ENCODE measurements around the gene HIPK4. TPM values are rescaled to one million over a fixed set of nuclear protein-coding genes. Genes with fewer than 3 reads are reported as not detected.
A peak's percentile ranks its signal among the peaks of the same experiment; 100 is the strongest.

The HIPK4 gene
- polyA plus RNA-seq, 2 of the 4 experiments (the other 2 are of a cell fraction): 0.18 to 0.25 TPM

DNA sequence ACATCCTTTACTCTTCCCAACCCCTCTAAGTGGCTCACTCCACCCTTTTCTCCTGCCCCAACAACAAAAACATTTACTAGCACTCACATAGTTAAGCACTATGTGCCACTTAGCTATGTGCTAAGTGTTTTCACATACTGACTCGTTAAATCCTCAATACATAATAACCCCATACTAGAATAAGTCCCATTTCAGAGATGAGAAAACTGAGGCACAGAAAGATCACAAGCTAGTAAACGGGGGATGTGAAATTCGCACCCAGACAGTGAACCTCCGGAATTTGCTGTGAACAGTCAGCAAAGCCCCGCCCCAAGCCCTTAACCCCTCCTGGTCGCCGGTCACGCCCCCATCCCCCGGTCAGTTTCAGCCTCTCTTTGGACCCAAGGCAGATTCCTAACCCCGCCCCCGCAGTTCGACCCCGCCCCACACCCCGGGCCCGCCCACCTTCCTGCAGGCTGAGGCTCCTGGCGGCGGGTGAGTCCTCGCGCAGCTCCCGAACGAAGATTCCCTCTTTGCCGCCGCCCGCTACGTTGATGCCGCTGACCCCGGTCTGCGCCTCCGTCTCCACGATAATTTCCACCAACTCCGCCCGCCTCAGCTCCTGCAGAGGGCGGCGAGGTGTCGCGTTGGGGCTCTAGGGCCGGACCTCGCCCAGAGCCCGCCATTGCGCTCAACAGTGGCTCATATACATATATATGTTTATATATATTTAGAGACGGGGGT is 13.4 kb upstream of the HIPK4 start:
- peak; percentile 98 to 100 for DNase-seq (ENCODE audit: low read depth in 1 of 2, low spot score in 1 of 2)
- peak; percentile 83 to 92 for ATAC-seq
- Histone ChIP-seq H3K4me1 (peaks cover 10% of the 10 kb centered on the region), H3K9me3 (no peaks in the 10 kb centered on the region), H3K4me3 (peak overlapping the region; percentile 61), H3K27ac (peak overlapping the region; percentile 66 to 84), H3K4me2 (peak overlapping the region; percentile 85)
- WGBS (ENCODE audit: missing lambda C conversion rate): 2% methylated on average over 31 of the region's 41 CpGs
- CTCF ChIA-PET: interaction anchor here (0.6 to 14.6 kb wide), 18 partner anchors 8 to 167 kb away, joined by 3 to 240 read pairs (median 4); partner anchors contain the start of genes PRX and SERTAD3
- POLR2A ChIA-PET: interaction anchor here (0.6 to 3.0 kb wide), 12 partner anchors 10 to 99 kb away, joined by 3 to 27 read pairs (median 6); partner anchors contain the start of genes BLVRB, C19orf47, PLD3 and PRX
- peak; percentile 83 for FAIRE-seq
- TF ChIP-seq HOXA7 (CRISPR knock-in tag; IDR thresholded peaks at IDR 0.05) (peak; percentile 73; the same call in 1 of the 2 replicates), CHD4 (IDR thresholded peaks at IDR 0.05; ENCODE audit: borderline replicate concordance) (peak; percentile 91), RFX5 (IDR thresholded peaks at IDR 0.05) (peak; percentile 39; the same call in 1 of the 2 replicates), JUN (IDR thresholded peaks at IDR 0.05) (peak in 1 of 2 experiments; percentile 30; a peak in 1 of 5 replicates), CHD2 (IDR thresholded peaks at IDR 0.05; ENCODE audit: low read length, partially characterized antibody) (no peak), KDM1A (IDR thresholded peaks at IDR 0.05; ENCODE audit: low read depth) (peak; percentile 95), BHLHE40 (IDR thresholded peaks at IDR 0.05; ENCODE audit: low read depth, low read length) (no peak), FOSB (CRISPR knock-in tag; IDR thresholded peaks at IDR 0.05) (0 out of 2 replicates have a peak, but pooled peaks have one; percentile 71), POLR2A (IDR thresholded peaks at IDR 0.05; ENCODE audit: low read length) (peak; percentile 57), HOXB5 (CRISPR knock-in tag; IDR thresholded peaks at IDR 0.05) (peak; percentile 85), ZNF302 (CRISPR knock-in tag; IDR thresholded peaks at IDR 0.05) (no peak), MYC (IDR thresholded peaks at IDR 0.05; ENCODE audit: borderline replicate concordance, low read length) (peak; percentile 46; the same call in 1 of the 2 replicates), SMC3 (IDR thresholded peaks at IDR 0.05) (no peak; the same call in 2 of the 3 replicates), HOXB13 (CRISPR knock-in tag; IDR thresholded peaks at IDR 0.05; ENCODE audit: low read depth) (0 out of 2 replicates have a peak, but pooled peaks have one; percentile 37), GATA3 (IDR thresholded peaks at IDR 0.05; ENCODE audit: borderline replicate concordance) (no peak; the same call in 1 of the 2 replicates), EHF (CRISPR knock-in tag; IDR thresholded peaks at IDR 0.05) (no peak), RCOR1 (IDR thresholded peaks at IDR 0.05; ENCODE audit: low read depth, low read length) (peak; percentile 93; the same call in 1 of the 2 replicates)
- TF ChIP-seq, protein P1, sequence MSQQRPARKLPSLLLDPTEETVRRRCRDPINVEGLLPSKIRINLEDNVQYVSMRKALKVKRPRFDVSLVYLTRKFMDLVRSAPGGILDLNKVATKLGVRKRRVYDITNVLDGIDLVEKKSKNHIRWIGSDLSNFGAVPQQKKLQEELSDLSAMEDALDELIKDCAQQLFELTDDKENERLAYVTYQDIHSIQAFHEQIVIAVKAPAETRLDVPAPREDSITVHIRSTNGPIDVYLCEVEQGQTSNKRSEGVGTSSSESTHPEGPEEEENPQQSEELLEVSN (IDR thresholded peaks at IDR 0.05; ENCODE audit: borderline replicate concordance, low read depth): peak; percentile 91
- TF ChIP-seq, protein P2, sequence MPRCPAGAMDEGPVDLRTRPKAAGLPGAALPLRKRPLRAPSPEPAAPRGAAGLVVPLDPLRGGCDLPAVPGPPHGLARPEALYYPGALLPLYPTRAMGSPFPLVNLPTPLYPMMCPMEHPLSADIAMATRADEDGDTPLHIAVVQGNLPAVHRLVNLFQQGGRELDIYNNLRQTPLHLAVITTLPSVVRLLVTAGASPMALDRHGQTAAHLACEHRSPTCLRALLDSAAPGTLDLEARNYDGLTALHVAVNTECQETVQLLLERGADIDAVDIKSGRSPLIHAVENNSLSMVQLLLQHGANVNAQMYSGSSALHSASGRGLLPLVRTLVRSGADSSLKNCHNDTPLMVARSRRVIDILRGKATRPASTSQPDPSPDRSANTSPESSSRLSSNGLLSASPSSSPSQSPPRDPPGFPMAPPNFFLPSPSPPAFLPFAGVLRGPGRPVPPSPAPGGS (IDR thresholded peaks at IDR 0.05): peak; percentile 48; the same call in 1 of the 3 replicates
- TF ChIP-seq, protein P3, sequence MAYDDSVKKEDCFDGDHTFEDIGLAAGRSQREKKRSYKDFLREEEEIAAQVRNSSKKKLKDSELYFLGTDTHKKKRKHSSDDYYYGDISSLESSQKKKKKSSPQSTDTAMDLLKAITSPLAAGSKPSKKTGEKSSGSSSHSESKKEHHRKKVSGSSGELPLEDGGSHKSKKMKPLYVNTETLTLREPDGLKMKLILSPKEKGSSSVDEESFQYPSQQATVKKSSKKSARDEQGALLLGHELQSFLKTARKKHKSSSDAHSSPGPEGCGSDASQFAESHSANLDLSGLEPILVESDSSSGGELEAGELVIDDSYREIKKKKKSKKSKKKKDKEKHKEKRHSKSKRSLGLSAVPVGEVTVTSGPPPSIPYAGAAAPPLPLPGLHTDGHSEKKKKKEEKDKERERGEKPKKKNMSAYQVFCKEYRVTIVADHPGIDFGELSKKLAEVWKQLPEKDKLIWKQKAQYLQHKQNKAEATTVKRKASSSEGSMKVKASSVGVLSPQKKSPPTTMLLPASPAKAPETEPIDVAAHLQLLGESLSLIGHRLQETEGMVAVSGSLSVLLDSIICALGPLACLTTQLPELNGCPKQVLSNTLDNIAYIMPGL (CRISPR knock-in tag; IDR thresholded peaks at IDR 0.05; ENCODE audit: borderline replicate concordance): no peak

DNA sequence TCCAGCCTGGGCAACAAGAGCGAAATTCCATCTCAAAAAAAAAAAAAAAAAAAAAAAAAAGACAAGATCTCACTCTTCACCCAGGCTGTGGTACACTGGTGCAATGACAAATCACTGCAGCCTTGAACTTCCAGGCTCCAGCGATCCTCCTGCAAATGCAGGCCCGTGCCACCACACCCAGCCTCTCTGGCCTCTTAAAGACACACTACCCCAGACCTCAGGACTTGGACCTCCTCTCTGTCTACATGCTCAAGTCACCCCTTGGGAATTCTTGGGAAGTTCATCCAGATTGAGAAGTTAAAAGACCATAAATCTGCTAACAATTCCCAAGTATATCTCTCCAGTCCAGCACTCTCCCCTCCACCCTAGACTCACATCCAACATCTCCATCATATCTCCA is 10.6 kb upstream of the HIPK4 start:
- ATAC-seq (no peak), FAIRE-seq (no peak), DNase-seq (ENCODE audit: low read depth in 1 of 2, low spot score in 1 of 2) (no peak)
- WGBS (ENCODE audit: missing lambda C conversion rate): 38% methylated on average over 3 of the region's 3 CpGs
- H3K9me3 ChIP-seq: no peaks in the 10 kb centered on the region
- peaks cover 10% of the 10 kb centered on the region for H3K4me1 ChIP-seq
- no peak overlapping the region for H3K27ac ChIP-seq
- ChIA-PET POLR2A (no interaction called here), CTCF (interaction anchor here (1.2 to 14.6 kb wide), 5 partner anchors 7 to 261 kb away, joined by 4 to 240 read pairs (median 5); partner anchors contain the start of genes BLVRB and PRX)
- H3K4me3 ChIP-seq: no peak overlapping the region
- TF ChIP-seq TFCP2L1 (CRISPR knock-in tag; IDR thresholded peaks at IDR 0.05) (no peak), KDM1A (IDR thresholded peaks at IDR 0.05; ENCODE audit: low read depth) (no peak), CEBPB (IDR thresholded peaks at IDR 0.05) (no peak), CHD4 (IDR thresholded peaks at IDR 0.05; ENCODE audit: borderline replicate concordance) (no peak), SREBF2 (IDR thresholded peaks at IDR 0.05) (no peak)
- H3K4me2 ChIP-seq: no peak overlapping the region
